GM12878 (cell line): ENCODE measurements around the gene RER1. TPM values are rescaled to one million over a fixed set of nuclear protein-coding genes. Genes with fewer than 3 reads are reported as not detected.

ENCODE experiments used
- ATAC-seq: fragments of 200-7000 bp; cut with Tn5 transposase; 3 replicates; pipeline ENCODE4 v1.9.1; 2020; ENCODE audit warnings: mild to moderate bottlenecking, moderate library complexity
- BruUV-seq: library from RNA; stranded (reverse); fragments of 400-500 nt; replicated peaks from 2 replicates; lab custom pipeline; 2021; lab: Mats Ljungman, UMichigan
- CTCF ChIA-PET: fragments of 300-600 bp; sonication (Branson Sonifier 250); formaldehyde crosslinking; extraction: SDS; loops from one replicate; lab custom pipeline; 2021; ENCODE audit warnings: inconsistent platforms; lab: Yijun Ruan, JAX
- POLR2A ChIA-PET: fragments of 350-600 bp; formaldehyde crosslinking; extraction: SDS; loops from one replicate; lab custom pipeline; 2021; ENCODE audit warnings: inconsistent platforms; lab: Charles Lee
- RAD21 ChIA-PET: fragments of 300-600 bp; sonication (Branson Sonifier 250); formaldehyde crosslinking; loops from one replicate; lab custom pipeline; 2023; ENCODE audit warnings: antibody characterized with exemption; ENCODE audit not compliant: unreplicated experiment; lab: Charles Lee
- SMC1A ChIA-PET: fragments of 300-600 bp; sonication (Branson Sonifier 250); formaldehyde crosslinking; loops from one replicate; lab custom pipeline; 2023; ENCODE audit not compliant: unreplicated experiment, uncharacterized antibody; lab: Charles Lee
- DNase-seq: peaks from one replicate; pipeline ENCODE4 v3.0.0-alpha.2; 2011; ENCODE audit warnings: low read depth, low spot score
- FAIRE-seq: peaks from 3 replicates; lab custom pipeline; 2011; peaks lifted over from hg19 to GRCh38; lab: Jason Lieb, UNC
- H2AFZ ChIP-seq: 2 replicates; pipeline ENCODE4 v1.6.0; 2011; ENCODE audit warnings: low read depth, low read length, control low read depth; ENCODE audit not compliant: control insufficient read depth
- H3K27ac ChIP-seq: 2 replicates; pipeline ENCODE4 v1.5.1; 2011; ENCODE audit warnings: control low read depth; ENCODE audit not compliant: control insufficient read depth, insufficient read depth
- H3K27me3 ChIP-seq, 2 experiments: replicated peaks in 1 of 2; 2 replicates each; pipeline versions ENCODE4 v1.6.0 to v1.6.1; 2011; ENCODE audit warnings: low read length in 1 of 2; ENCODE audit not compliant: control insufficient read depth in 2 of 2, insufficient read depth in 2 of 2
- H3K36me3 ChIP-seq, 2 experiments: 2 replicates each; pipeline ENCODE4 v1.5.1; 2011; ENCODE audit warnings: low read length in 1 of 2; ENCODE audit not compliant: control insufficient read depth in 2 of 2, insufficient read depth in 2 of 2
- H3K4me1 ChIP-seq: 2 replicates; pipeline ENCODE4 v1.6.1; 2011; ENCODE audit warnings: mild to moderate bottlenecking, low read length, moderate library complexity, mixed read lengths; ENCODE audit not compliant: control insufficient read depth, insufficient read depth
- H3K4me2 ChIP-seq: 2 replicates; pipeline ENCODE4 v1.6.0; 2011; ENCODE audit warnings: control low read depth; ENCODE audit not compliant: control insufficient read depth, insufficient read depth
- H3K4me3 ChIP-seq: fragments of 200-600 bp; sonication (generic); 2 replicates; pipeline ENCODE4 v1.5.1; 2016
- H3K79me2 ChIP-seq: 2 replicates; pipeline ENCODE4 v1.6.0; 2011; ENCODE audit warnings: low read length; ENCODE audit not compliant: control insufficient read depth, insufficient read depth
- H3K9ac ChIP-seq: 2 replicates; pipeline ENCODE4 v1.8.0; 2011; ENCODE audit warnings: low read length, control low read depth, mixed read lengths; ENCODE audit not compliant: control insufficient read depth, insufficient read depth
- H3K9me3 ChIP-seq: replicated peaks from 3 replicates; pipeline ENCODE4 v1.5.1; 2011; ENCODE audit warnings: mild to moderate bottlenecking, low read length; ENCODE audit not compliant: control insufficient read depth, insufficient read depth
- H4K20me1 ChIP-seq: 2 replicates; pipeline ENCODE4 v1.6.0; 2011; ENCODE audit not compliant: control insufficient read depth, insufficient read depth
- ASH2L ChIP-seq: fragments of 300-600, 200-600 bp; sonication (generic); IDR thresholded peaks from 2 replicates; pipeline ENCODE4 v1.6.1; 2017; ENCODE audit warnings: low read depth, mild to moderate bottlenecking, borderline replicate concordance
- ATF3 ChIP-seq: IDR thresholded peaks from 2 replicates; pipeline ENCODE4 v1.6.1; 2011; ENCODE audit warnings: low read depth, mild to moderate bottlenecking, low read length, moderate library complexity, borderline replicate concordance; ENCODE audit errors: extremely low read depth
- CHD2 ChIP-seq: IDR thresholded peaks from 2 replicates; pipeline ENCODE4 v1.6.1; 2011; ENCODE audit warnings: low read depth, low read length, improper control_type of control experiment, borderline replicate concordance
- CHD4 ChIP-seq: fragments of 200-600 bp; sonication (generic); IDR thresholded peaks from 2 replicates; pipeline ENCODE4 v1.6.1; 2016; ENCODE audit warnings: mild to moderate bottlenecking
- IKZF2 ChIP-seq, 2 experiments: fragments of 450-650 bp; IDR thresholded peaks; 2 replicates each; pipeline ENCODE4 v1.6.1; 2017; ENCODE audit warnings: mild to moderate bottlenecking in 2 of 2, moderate library complexity in 2 of 2
- IRF3 ChIP-seq: fragments of 450-650 bp; IDR thresholded peaks from 2 replicates; pipeline ENCODE4 v1.6.1; 2014; ENCODE audit warnings: mild to moderate bottlenecking
- KAT2A ChIP-seq: conservative IDR thresholded peaks from 2 replicates; pipeline ENCODE4 v1.6.1; 2011; ENCODE audit warnings: low read depth, low read length; ENCODE audit not compliant: control insufficient read depth
- MXI1 ChIP-seq: fragments of 150-350 bp; IDR thresholded peaks from 2 replicates; pipeline ENCODE4 v1.6.1; 2011; ENCODE audit warnings: low read depth, mild to moderate bottlenecking, inconsistent platforms, low read length, improper control_type of control experiment
- NFIC ChIP-seq: IDR thresholded peaks from 2 replicates; pipeline ENCODE4 v1.6.1; 2012; ENCODE audit warnings: low read depth, mild to moderate bottlenecking, inconsistent platforms, low read length, moderate library complexity
- PAX5 ChIP-seq: IDR thresholded peaks from 2 replicates; pipeline ENCODE4 v1.6.1; 2011; ENCODE audit warnings: low read depth, low read length, borderline replicate concordance
- POU2F2 ChIP-seq: IDR thresholded peaks from 3 replicates; pipeline ENCODE4 v1.6.1; 2011; ENCODE audit warnings: low read depth, mild to moderate bottlenecking, low read length, borderline replicate concordance
- RFX5 ChIP-seq: IDR thresholded peaks from 2 replicates; pipeline ENCODE4 v1.6.1; 2011; ENCODE audit warnings: low read depth, low read length, improper control_type of control experiment
- SMAD1 ChIP-seq: fragments of 450-650 bp; IDR thresholded peaks from 2 replicates; pipeline ENCODE4 v1.6.1; 2018; ENCODE audit warnings: mild to moderate bottlenecking, low read depth; ENCODE audit not compliant: partially characterized antibody
- TBL1XR1 ChIP-seq: IDR thresholded peaks from 2 replicates; pipeline ENCODE4 v1.6.1; 2012; ENCODE audit warnings: low read depth, low read length, improper control_type of control experiment
- TCF12 ChIP-seq: IDR thresholded peaks from 2 replicates; pipeline ENCODE4 v1.6.1; 2011; ENCODE audit warnings: low read depth, mild to moderate bottlenecking, low read length
- WRNIP1 ChIP-seq: IDR thresholded peaks from 2 replicates; pipeline ENCODE4 v1.6.1; 2011; ENCODE audit warnings: low read depth, low read length, improper control_type of control experiment, borderline replicate concordance
- ZBTB11 ChIP-seq: fragments of 450-650 bp; formaldehyde crosslinking; IDR thresholded peaks from 2 replicates; pipeline ENCODE4 v1.5.0; 2022; ENCODE audit warnings: mild to moderate bottlenecking, missing genetic modification characterization
- WGBS: methylation state at CpG from one replicate; pipeline ENCODE4 v1.1.6; 2016; ENCODE audit warnings: low lambda C conversion rate; ENCODE audit not compliant: insufficient replicate concordance, insufficient coverage; ENCODE audit errors: missing lambda C conversion rate; 5-methylcytosine and 5-hydroxymethylcytosine counted together
- in situ Hi-C: fragments of 300-500 bp; cut with MboI; formaldehyde crosslinking; loops from 9 replicates; pipeline ENCODE4 v1.14.3; 2018; ENCODE audit warnings: mixed read lengths
- intact Hi-C: fragments of 100-400 bp; cut with micrococcal nuclease; formaldehyde crosslinking; loops from one replicate; pipeline ENCODE4 v1.14.2; 2022; ENCODE audit not compliant: unreplicated experiment
- polyA plus RNA-seq, 11 experiments: library from polyadenylated mRNA; depleted of rRNA in 4 of 11; unstranded in 6 of 11; stranded (reverse) in 5 of 11; fragments of >200 nt; fragmentation: Nextera tagmentation in 4 of 11; fragmentation: Illumina TruSeq in 1 of 11; extraction: Ambion mirVana in 4 of 11; extraction: Trizol in 1 of 11; gene quantifications; 1 replicate in 1 of 11; 2 replicates in 10 of 11; pipeline versions ENCODE4 v1.2.1 to v1.2.3, GENCODE V29; 2011 to 2016; ENCODE audit warnings: inconsistent platforms in 2 of 11, missing spikeins in 2 of 11, low read depth in 1 of 11
- total RNA-seq, 4 experiments: library from RNA; depleted of rRNA in 3 of 4; stranded (reverse); fragments of >200 nt in 3 of 4; fragmentation: Illumina TruSeq in 1 of 4; extraction: Trizol in 1 of 4; gene quantifications; 2 replicates each; pipeline versions ENCODE4 v1.2.1 to v1.2.3, GENCODE V29; 2013 to 2021

The RER1 gene
- total and polyA plus RNA-seq, 10 of the 15 experiments (the other 5 are each of a cell fraction or from before 2014, with no cell fraction given), result 29.2 to 274 (median 136) TPM

DNA sequence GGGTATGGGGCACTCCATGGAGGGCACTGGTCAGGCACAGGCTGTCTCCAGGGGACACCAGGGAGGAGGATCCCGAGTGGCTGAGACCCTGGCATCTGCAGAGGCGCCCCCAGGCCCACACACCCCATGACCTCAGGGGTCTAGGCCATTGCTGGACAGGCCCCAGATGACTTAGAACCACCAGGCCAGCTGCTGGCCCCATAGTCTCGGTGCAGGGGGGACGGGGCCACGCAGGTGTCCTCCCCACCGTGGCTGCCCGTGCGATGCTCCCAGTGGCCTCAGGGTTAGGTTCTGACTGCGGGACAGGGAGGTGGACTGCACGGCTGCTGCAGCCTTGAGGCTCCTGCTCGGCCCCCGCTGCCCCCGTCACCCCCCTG is 44.2 kb upstream of the RER1 start (continued):
- TF ChIP-seq ZBTB11 (CRISPR knock-in tag) (no peak), MXI1 (no peak)

DNA sequence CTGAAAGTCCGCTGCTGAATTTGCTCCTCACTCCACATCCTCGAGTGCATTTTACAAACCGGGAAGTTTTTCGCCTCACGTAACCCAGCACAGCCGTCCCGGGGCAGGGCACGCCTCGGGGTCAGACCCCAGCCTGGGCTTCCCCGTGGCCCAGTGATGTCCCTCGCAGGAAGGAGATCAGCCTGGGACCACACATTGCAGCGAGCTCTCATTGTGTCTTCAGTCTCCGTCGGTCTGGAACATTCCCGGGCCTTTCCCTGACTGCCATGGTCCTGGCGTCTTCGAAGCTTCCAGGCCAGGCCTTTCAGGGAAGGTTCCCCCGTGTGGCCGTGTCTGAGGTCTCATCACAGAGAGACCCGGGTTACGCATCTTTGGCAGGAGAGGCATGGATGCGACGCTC is 43.7 kb upstream of the RER1 start:
- Histone ChIP-seq H3K9me3 (no peaks in the 10 kb centered on the region), H3K79me2 (no peaks in the 10 kb centered on the region), H3K4me2 (no peak overlapping the region), H3K9ac (no peak overlapping the region), H4K20me1 (no peaks in the 10 kb centered on the region)
- DNase-seq, result no peak
- no TSS peak for BruUV-seq
- TF ChIP-seq NFIC, result no peak
- no peak for TF ChIP-seq TCF12
- TF ChIP-seq POU2F2, result no peak
- no peak for TF ChIP-seq CHD4
- TF ChIP-seq IRF3, result no peak
- no peak for TF ChIP-seq RFX5
- TF ChIP-seq ASH2L, result no peak
- no peak for TF ChIP-seq KAT2A
- no peak for TF ChIP-seq TBL1XR1
- TF ChIP-seq CHD2, result no peak
- TF ChIP-seq ATF3, result no peak
- TF ChIP-seq WRNIP1, result no peak
- TF ChIP-seq SMAD1, result no peak
- no peak for TF ChIP-seq IKZF2 (IDR thresholded peaks at IDR 0.05)
- TF ChIP-seq PAX5, result no peak
- TF ChIP-seq, all 136 proteins: peak for 0
- ChIA-PET SMC1A (no interaction called here), CTCF (no interaction called here), POLR2A (no interaction called here), RAD21 (no interaction called here)
- H3K27ac ChIP-seq, result no peak overlapping the region
- no peak overlapping the region for H2AFZ ChIP-seq
- no peak overlapping the region for H3K4me3 ChIP-seq
- FAIRE-seq (no peak), ATAC-seq (no peak)
- no peaks in the 10 kb centered on the region for H3K4me1 ChIP-seq
- H3K27me3 ChIP-seq, result no peaks in the 10 kb centered on the region
- in situ Hi-C loops, result no loop called here
- WGBS, result 65% methylated on average over 23 of the region's 23 CpGs
- intact Hi-C loops, result no loop called here
- H3K36me3 ChIP-seq, result no peaks in the 10 kb centered on the region
